Osteocyte (in vitro differentiated cells): Measurements from ENCODE around the gene DEPDC5. TPM values are rescaled to one million over a fixed set of nuclear protein-coding genes. Genes with fewer than 3 reads are reported as not detected.

Source experiments
- DNase-seq: peaks from one replicate; pipeline ENCODE4 v3.0.0; 2021; ENCODE audit warnings: mixed read lengths; ENCODE audit not compliant: unreplicated experiment; ENCODE audit errors: extremely low spot score
- H3K27ac Mint-ChIP-seq: one replicate; pipeline ENCODE4 v1.8.0; 2021; ENCODE audit warnings: mild to moderate bottlenecking, mixed read lengths; ENCODE audit not compliant: unreplicated experiment
- H3K27me3 Mint-ChIP-seq: one replicate; pipeline ENCODE4 v1.8.0; 2021; ENCODE audit warnings: mixed read lengths; ENCODE audit not compliant: unreplicated experiment
- H3K36me3 Mint-ChIP-seq: one replicate; pipeline ENCODE4 v1.8.0; 2021; ENCODE audit warnings: mixed read lengths; ENCODE audit not compliant: unreplicated experiment
- H3K4me1 Mint-ChIP-seq: one replicate; pipeline ENCODE4 v1.8.0; 2021; ENCODE audit warnings: mixed read lengths; ENCODE audit not compliant: unreplicated experiment
- H3K4me3 Mint-ChIP-seq: one replicate; pipeline ENCODE4 v1.8.0; 2021; ENCODE audit warnings: mild to moderate bottlenecking, moderate library complexity, mixed read lengths; ENCODE audit not compliant: unreplicated experiment
- H3K9me3 Mint-ChIP-seq: one replicate; pipeline ENCODE4 v1.8.0; 2021; ENCODE audit warnings: mixed read lengths; ENCODE audit not compliant: unreplicated experiment
- CTCF ChIP-seq: fragments of 200-600 bp; sonication (generic); IDR thresholded peaks from 2 replicates; pipeline ENCODE4 v1.5.0; 2021; ENCODE audit warnings: antibody characterized with exemption, mild to moderate bottlenecking, moderate library complexity
- total RNA-seq: library from RNA; stranded (reverse); gene quantifications from 2 replicates; pipeline ENCODE4 v1.2.1, GENCODE V29; 2021

DEPDC5 gene
- total RNA-seq, 1 donor from 2014 or later: 30.7 TPM

- Mint-ChIP-seq H3K27me3 (no peaks in the 10 kb centered on the region), H3K27ac (no peak overlapping the region), H3K9me3 (no peaks in the 10 kb centered on the region), H3K4me1 (no peaks in the 10 kb centered on the region), H3K4me3 (no peak overlapping the region), H3K36me3 (no peaks in the 10 kb centered on the region)
- DNase-seq: no peak
- no peak for TF ChIP-seq CTCF
Measured at GRCh38 chr22:31938296-31938695, 184.5 kb downstream of the DEPDC5 start.

- H3K4me3 Mint-ChIP-seq: no peak overlapping the region
- TF ChIP-seq CTCF: no peak
- H3K36me3 Mint-ChIP-seq: no peaks in the 10 kb centered on the region
- no peak overlapping the region for H3K27ac Mint-ChIP-seq
- no peak for DNase-seq
- H3K27me3 Mint-ChIP-seq: no peaks in the 10 kb centered on the region
- no peaks in the 10 kb centered on the region for H3K9me3 Mint-ChIP-seq
- peaks cover 4% of the 10 kb centered on the region for H3K4me1 Mint-ChIP-seq
Measured at GRCh38 chr22:31940506-31940905, 186.7 kb downstream of the DEPDC5 start.

- no peak overlapping the region for H3K4me3 Mint-ChIP-seq
- H3K9me3 Mint-ChIP-seq: no peaks in the 10 kb centered on the region
- DNase-seq: no peak
- H3K27ac Mint-ChIP-seq: peak overlapping the region; percentile 40
- H3K27me3 Mint-ChIP-seq: no peaks in the 10 kb centered on the region
- no peak for TF ChIP-seq CTCF
- H3K36me3 Mint-ChIP-seq: no peaks in the 10 kb centered on the region
- H3K4me1 Mint-ChIP-seq: peaks cover 8% of the 10 kb centered on the region
Measured at GRCh38 chr22:31942091-31942490, 188.3 kb downstream of the DEPDC5 start.

- Mint-ChIP-seq H3K27ac (peak overlapping the region; percentile 84), H3K9me3 (no peaks in the 10 kb centered on the region), H3K36me3 (peaks cover 7% of the 10 kb centered on the region), H3K27me3 (no peaks in the 10 kb centered on the region), H3K4me3 (peak overlapping the region; percentile 91), H3K4me1 (peaks cover 18% of the 10 kb centered on the region)
- TF ChIP-seq CTCF: no peak
- DNase-seq: no peak
Measured at GRCh38 chr22:31943206-31943977, 189.6 kb downstream of the DEPDC5 start.

- Mint-ChIP-seq H3K4me3 (peak within 1 kb of the TSS; percentile 91), H3K36me3 (peaks cover 7% of the 10 kb centered on the region), H3K4me1 (peaks cover 22% of the 10 kb centered on the region), H3K9me3 (no peaks in the 10 kb centered on the region), H3K27me3 (no peaks in the 10 kb centered on the region), H3K27ac (peak within 1 kb of the TSS; percentile 90)
- TF ChIP-seq CTCF: no peak
- peak; percentile 99 for DNase-seq
Measured at GRCh38 chr22:31943978-31944699, 190.3 kb downstream of the DEPDC5 start, which contains the start of gene YWHAH. TSS of gene YWHAH (plus strand) at chr22:31944535. CDS start at chr22:31944734, 199 bp downstream.
